ENCODE measurements around the gene CACNA1C.

DNA sequence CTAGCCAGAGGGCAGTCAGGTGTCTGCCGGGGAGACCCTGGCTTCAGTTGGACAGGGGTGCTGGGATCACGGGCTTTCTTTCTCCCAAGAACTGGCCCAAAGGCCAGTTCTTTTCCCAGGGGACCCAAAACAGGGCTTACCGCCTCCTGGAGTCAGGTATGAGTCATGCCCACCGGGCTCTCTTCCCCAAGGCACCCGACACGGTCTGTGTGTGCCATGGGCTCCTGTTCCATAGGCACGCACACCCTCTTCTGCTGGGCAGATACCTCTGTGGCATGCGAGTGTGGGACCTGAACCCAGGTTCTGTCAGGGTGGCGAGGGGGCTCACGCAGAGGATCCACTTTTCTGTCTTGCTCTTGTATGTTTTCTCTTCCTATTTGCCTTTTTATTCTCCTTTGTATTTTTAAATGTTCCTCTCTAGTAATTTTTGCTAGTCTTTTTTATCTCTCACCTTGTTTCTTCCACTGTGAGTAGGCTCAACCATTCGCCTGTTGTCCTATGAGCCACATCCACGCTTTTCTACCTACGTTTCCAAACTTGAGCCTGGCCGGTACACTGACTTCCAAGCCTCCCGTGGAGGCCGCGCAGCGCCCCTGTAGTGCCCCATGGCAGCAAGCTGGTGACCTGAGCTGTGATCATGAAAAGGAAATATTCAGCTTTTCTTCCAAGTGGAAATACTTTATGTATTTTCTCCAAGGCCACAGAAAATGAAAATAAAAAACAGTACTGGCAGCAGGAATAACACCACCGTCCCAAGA lies 362.2 kb downstream of the CACNA1C start:
- TF ChIP-seq, protein P1, sequence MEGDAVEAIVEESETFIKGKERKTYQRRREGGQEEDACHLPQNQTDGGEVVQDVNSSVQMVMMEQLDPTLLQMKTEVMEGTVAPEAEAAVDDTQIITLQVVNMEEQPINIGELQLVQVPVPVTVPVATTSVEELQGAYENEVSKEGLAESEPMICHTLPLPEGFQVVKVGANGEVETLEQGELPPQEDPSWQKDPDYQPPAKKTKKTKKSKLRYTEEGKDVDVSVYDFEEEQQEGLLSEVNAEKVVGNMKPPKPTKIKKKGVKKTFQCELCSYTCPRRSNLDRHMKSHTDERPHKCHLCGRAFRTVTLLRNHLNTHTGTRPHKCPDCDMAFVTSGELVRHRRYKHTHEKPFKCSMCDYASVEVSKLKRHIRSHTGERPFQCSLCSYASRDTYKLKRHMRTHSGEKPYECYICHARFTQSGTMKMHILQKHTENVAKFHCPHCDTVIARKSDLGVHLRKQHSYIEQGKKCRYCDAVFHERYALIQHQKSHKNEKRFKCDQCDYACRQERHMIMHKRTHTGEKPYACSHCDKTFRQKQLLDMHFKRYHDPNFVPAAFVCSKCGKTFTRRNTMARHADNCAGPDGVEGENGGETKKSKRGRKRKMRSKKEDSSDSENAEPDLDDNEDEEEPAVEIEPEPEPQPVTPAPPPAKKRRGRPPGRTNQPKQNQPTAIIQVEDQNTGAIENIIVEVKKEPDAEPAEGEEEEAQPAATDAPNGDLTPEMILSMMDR (IDR thresholded peaks at IDR 0.05), result no peak
- TF ChIP-seq POLR2A (IDR thresholded peaks at IDR 0.05), result no peak

All from esophagus squamous epithelium (tissue), 4 donors.